Measurements from ENCODE around the gene ACO2.

DNA sequence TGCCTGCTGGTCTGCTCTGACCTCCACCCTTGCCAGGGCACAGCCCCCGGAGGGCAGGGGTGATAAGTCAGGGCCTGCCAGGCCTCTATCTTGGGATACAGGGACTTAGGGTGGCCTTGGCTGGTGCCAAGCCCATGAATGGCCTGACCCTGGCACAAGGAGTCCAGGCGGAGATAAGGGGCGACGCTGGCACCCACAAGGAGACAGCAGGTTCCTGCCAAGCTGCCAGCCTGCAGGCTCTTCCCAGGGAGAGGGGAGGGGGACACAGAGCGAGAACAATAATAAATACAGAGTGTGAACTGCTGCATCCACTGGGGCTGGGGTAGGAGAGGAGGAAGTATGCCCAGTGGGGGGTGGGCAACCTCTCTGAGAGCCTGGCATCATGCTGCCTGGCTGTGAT, 92.9 kb downstream of the ACO2 start:
- TF ChIP-seq POLR2AphosphoS5 (IDR thresholded peaks at IDR 0.05; ENCODE audit: low read depth, low read length) (no peak), SIN3A (IDR thresholded peaks at IDR 0.05; ENCODE audit: borderline replicate concordance, insufficient read depth, low read length) (no peak), TAF1 (IDR thresholded peaks at IDR 0.05; ENCODE audit: borderline replicate concordance, insufficient read depth, low read length) (no peak), FOXP2 (optimal IDR thresholded peaks at IDR 0.05; ENCODE audit: borderline replicate concordance, extremely low read depth, extremely low read length, insufficient read depth) (no peak)
- TF ChIP-seq, protein P1, sequence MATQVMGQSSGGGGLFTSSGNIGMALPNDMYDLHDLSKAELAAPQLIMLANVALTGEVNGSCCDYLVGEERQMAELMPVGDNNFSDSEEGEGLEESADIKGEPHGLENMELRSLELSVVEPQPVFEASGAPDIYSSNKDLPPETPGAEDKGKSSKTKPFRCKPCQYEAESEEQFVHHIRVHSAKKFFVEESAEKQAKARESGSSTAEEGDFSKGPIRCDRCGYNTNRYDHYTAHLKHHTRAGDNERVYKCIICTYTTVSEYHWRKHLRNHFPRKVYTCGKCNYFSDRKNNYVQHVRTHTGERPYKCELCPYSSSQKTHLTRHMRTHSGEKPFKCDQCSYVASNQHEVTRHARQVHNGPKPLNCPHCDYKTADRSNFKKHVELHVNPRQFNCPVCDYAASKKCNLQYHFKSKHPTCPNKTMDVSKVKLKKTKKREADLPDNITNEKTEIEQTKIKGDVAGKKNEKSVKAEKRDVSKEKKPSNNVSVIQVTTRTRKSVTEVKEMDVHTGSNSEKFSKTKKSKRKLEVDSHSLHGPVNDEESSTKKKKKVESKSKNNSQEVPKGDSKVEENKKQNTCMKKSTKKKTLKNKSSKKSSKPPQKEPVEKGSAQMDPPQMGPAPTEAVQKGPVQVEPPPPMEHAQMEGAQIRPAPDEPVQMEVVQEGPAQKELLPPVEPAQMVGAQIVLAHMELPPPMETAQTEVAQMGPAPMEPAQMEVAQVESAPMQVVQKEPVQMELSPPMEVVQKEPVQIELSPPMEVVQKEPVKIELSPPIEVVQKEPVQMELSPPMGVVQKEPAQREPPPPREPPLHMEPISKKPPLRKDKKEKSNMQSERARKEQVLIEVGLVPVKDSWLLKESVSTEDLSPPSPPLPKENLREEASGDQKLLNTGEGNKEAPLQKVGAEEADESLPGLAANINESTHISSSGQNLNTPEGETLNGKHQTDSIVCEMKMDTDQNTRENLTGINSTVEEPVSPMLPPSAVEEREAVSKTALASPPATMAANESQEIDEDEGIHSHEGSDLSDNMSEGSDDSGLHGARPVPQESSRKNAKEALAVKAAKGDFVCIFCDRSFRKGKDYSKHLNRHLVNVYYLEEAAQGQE (IDR thresholded peaks at IDR 0.05; ENCODE audit: insufficient read depth in 1 of 2, low read depth in 2 of 2, low read length in 2 of 2): no peak
